Astrocyte of the hippocampus (primary cell): Measurements from ENCODE around the gene PITPNM1.
"Not testable (repeated sequence)": the region's sequence is repeated elsewhere in the genome, so short reads cannot be mapped to it uniquely, and the experiment has no call there.

Experiments used
- DNase-seq: peaks from one replicate; pipeline ENCODE4 v3.0.0; 2011; ENCODE audit warnings: low read depth, low spot score

PITPNM1 gene

DNA sequence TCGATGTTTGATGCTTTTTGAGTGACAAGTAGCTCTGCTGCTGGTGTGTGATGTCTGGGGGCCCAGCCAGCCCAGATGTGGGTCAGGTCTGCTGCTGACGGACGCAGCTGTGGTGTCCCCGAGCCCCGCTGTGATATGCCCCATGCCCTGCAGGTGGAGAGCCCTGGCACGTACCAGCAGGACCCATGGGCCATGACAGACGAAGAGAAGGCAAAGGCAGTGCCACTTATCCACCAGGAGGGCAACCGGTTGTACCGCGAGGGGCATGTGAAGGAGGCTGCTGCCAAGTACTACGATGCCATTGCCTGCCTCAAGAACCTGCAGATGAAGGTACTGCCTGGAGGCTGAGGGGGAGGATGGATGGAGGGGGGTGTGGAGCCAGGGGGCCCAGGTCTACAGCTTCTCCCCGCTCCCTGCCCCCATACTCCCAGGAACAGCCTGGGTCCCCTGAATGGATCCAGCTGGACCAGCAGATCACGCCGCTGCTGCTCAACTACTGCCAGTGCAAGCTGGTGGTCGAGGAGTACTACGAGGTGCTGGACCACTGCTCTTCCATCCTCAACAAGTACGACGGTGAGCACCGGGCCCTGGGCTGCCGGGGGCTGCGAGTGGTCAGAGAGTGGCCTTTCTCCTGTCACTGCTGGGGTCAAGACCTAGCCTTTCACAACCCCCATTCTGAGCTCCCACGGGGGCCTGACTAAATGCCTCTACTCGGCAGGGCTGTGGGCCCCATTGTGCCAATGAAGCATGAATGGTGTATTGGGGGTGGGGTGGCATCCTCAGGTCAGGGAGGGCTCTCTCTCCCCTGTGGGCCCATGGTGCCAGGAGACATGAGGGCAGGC is 15.1 kb downstream of the PITPNM1 start:
- DNase-seq = no peak

- no peak for DNase-seq
Measured at GRCh38 chr11:67489203-67489884, 15.8 kb downstream of the PITPNM1 start.

DNA sequence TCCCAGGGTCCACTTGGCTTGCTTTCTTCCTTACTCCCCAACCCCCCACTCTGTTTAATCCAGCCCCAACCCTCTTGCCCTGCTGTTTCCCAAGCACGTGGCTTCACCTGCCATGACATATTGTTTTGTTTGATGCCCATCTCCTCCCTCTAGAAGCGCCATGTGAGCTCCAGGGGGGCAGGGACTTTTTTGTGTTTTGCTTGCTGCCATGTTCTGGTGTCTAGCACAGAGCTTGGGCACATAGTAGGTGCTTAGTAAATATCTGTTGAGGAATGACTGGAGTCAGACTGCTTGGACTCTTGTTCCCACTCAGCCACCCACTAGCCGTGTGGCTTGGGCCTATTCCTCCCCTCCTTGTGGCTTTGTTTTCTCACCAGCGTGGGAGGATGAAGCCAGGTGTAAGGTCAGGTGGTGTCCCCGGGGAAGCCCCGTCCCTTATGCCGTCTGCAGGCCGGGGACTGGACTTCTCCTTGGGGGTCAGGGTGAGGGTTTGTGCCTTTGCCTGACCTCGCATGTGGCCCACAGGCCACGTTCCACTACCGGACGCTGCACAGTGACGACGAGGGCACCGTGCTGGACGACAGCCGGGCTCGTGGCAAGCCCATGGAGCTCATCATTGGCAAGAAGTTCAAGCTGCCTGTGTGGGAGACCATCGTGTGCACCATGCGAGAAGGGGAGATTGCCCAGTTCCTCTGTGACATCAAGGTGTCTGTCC is 18.5 kb downstream of the PITPNM1 start:
- DNase-seq = no peak

GRCh38 chr11:67485873-67486361 is 19.2 kb downstream of the PITPNM1 start:
- DNase-seq = not testable (repeated sequence)

- DNase-seq = no peak
Measured at GRCh38 chr11:67484847-67485311, 20.3 kb downstream of the PITPNM1 start.

GRCh38 chr11:67483831-67484665 is 21.1 kb downstream of the PITPNM1 start:
- DNase-seq = no peak

- DNase-seq = peak; percentile 99
Measured at GRCh38 chr11:67482827-67483798, 22.1 kb downstream of the PITPNM1 start, which contains the start of gene AIP. Gene AIP, plus strand, starts transcription at chr11:67483026. Its CDS starts 133 bp downstream, at chr11:67483159.

DNA sequence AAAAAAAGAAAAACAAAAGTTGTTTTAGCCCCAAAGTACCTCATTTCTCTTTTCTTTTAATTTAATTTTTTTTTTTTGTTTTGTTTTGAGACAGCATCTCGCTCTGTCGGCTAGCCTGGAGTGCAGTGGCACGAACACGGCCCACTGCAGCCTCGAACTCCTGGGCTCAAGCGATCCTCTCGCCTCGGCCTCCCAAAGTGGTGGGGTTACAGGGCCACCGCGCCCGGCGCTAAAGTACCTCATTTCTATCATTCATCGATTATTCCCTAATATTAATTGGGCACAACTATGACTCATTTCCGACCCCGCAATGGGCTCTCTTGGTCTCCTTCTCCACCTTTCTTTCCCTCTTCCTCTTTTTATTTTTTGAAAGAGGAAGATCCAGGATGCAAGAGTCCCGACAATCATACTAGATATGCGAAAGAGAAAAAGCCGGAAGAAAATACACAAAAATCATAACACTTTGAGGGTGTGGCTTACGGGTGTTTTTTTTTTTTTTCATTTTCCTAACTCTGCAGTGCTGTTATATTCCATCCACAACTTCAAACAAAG is 22.8 kb downstream of the PITPNM1 start:
- DNase-seq = no peak

DNA sequence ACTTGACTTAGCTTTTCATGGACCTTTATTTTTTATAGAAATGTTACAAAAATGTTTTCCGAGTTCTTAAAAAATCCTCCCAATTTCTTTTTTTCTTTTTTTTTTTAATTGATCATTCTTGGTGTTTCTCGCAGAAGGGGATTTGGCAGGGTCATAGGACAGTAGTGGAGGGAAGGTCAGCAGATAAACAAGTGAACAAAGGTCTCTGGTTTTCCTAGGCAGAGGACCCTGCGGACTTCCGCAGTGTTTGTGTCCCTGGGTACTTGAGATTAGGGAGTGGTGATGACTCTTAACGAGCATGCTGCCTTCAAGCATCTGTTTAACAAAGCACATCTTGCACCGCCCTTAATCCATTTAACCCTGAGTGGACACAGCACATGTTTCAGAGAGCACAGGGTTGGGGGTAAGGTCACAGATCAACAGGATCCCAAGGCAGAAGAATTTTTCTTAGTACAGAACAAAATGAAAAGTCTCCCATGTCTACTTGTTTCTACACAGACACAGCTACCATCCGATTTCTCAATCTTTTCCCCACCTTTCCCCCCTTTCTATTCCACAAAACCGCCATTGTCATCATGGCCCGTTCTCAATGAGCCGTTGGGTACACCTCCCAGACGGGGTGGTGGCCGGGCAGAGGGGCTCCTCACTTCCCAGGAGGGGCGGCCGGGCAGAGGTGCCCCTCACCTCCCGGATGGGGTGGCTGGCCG is 27.7 kb downstream of the PITPNM1 start:
- DNase-seq = not testable (repeated sequence)

GRCh38 chr11:67476692-67477091 is 28.5 kb downstream of the PITPNM1 start:
- not testable (repeated sequence) for DNase-seq

DNA sequence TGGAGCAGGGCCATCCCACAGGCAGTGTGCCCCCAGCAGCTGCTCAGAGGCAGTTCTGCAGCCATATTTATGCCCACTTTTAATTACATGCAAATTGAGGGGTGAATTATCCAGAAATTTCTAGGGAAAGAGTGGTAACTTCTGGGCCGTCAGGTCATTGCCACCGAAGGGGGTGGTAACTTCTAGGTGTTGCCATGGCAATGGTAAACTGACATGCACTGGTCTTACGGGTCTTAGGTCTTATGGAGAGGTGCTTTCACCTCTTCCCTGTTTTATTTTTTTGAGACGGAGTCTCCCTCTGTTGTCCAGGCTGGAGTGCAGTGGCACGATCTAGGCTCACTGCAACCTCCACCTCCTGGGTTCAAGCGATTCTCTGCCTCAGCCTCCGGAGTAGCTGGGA is 32.3 kb downstream of the PITPNM1 start:
- no peak for DNase-seq

- DNase-seq = no peak
Measured at GRCh38 chr11:67470337-67471002, 34.7 kb downstream of the PITPNM1 start.

GRCh38 chr11:67469508-67469811 is 35.7 kb downstream of the PITPNM1 start:
- no peak for DNase-seq

- DNase-seq = peak; percentile 97
Measured at GRCh38 chr11:67468759-67469507, 36.2 kb downstream of the PITPNM1 start, which contains the start of gene TMEM134. Gene TMEM134, minus strand, starts transcription at chr11:67469251. Its CDS starts 59 bp downstream, at chr11:67469192.

GRCh38 chr11:67468456-67468758 is 36.8 kb downstream of the PITPNM1 start:
- no peak for DNase-seq

GRCh38 chr11:67468056-67468455 is 37.1 kb downstream of the PITPNM1 start:
- peak; percentile 75 for DNase-seq

DNA sequence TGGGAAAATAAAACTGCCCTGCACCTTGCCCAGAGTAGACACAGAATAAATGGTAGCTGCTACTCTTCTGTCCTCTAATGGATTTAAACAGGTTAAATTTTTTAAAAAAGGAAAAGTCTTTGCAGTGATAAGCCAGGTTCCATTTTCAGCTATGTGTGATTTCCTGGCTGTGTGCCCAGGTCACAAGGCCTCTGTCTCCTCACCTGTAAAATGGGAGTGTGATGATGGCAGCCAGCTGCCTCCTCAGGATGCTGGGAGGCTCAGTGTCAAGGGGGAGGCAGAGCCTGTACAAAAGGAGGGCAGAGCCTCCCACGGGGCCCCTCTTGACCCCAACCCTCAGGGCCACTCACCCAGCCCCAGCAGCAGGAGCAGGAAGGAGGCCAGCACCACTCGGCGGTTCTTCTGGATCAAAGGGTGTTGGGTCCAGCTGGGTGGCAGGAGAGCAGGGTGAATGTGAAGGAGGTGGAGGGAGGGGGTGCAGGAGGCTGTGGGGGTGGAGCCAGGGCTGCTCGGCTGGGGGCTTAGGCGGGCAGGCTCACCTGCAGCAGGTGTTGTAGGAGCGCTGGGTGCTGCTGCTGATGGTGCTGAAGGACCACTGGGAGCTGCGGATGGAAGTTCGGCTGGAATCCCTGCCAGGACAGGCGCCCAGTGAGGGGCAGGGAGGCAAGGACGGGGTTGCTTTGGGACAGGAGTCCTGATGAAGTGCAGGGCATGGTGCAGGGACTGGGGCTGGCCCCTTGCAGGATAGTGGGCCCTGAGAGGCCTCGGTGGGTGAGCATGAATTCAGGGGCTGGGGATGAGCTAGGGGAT is 38.0 kb downstream of the PITPNM1 start:
- DNase-seq = no peak
